Skeletal muscle satellite cell (primary cell): Measurements from ENCODE around the gene COASY.

Experiments
- H3K27me3 ChIP-seq: 2 replicates; pipeline ENCODE4 v1.7.0; 2013; ENCODE audit warnings: low read length; ENCODE audit not compliant: control insufficient read depth, insufficient read depth
- H3K36me3 ChIP-seq: 2 replicates; pipeline ENCODE4 v1.7.0; 2013; ENCODE audit warnings: mild to moderate bottlenecking, control low read depth, low read length; ENCODE audit not compliant: insufficient read depth
- H3K4me1 ChIP-seq: 2 replicates; pipeline ENCODE4 v1.7.0; 2013; ENCODE audit warnings: low read length; ENCODE audit not compliant: control insufficient read depth, insufficient read depth
- H3K4me2 ChIP-seq: 2 replicates; pipeline ENCODE4 v1.7.0; 2013; ENCODE audit warnings: mild to moderate bottlenecking, low read length
- H3K4me3 ChIP-seq: 2 replicates; pipeline ENCODE4 v1.7.0; 2013; ENCODE audit warnings: low read length
- H3K9ac ChIP-seq: 2 replicates; pipeline ENCODE4 v1.7.0; 2013; ENCODE audit warnings: mild to moderate bottlenecking, low read depth, low read length, moderate library complexity
- H3K9me3 ChIP-seq: replicated peaks from 2 replicates; pipeline ENCODE4 v1.7.0; 2013; ENCODE audit warnings: mild to moderate bottlenecking, control low read depth, low read length

COASY gene

GRCh38 chr17:42520540-42520951, 41.4 kb upstream of the COASY start:
- H3K36me3 ChIP-seq: peaks cover 7% of the 10 kb centered on the region
- no peaks in the 10 kb centered on the region for H3K9me3 ChIP-seq
- peaks cover 64% of the 10 kb centered on the region for H3K4me1 ChIP-seq
- H3K9ac ChIP-seq: peak overlapping the region; percentile 82
- H3K4me3 ChIP-seq: peak overlapping the region; percentile 11
- no peaks in the 10 kb centered on the region for H3K27me3 ChIP-seq
- peak overlapping the region; percentile 51 for H3K4me2 ChIP-seq

- H3K4me3 ChIP-seq: no peak overlapping the region
- no peaks in the 10 kb centered on the region for H3K27me3 ChIP-seq
- H3K4me1 ChIP-seq: peaks cover 65% of the 10 kb centered on the region
Measured at GRCh38 chr17:42521036-42521435, 40.9 kb upstream of the COASY start.

GRCh38 chr17:42521666-42522262, 40.2 kb upstream of the COASY start:
- peak overlapping the region; percentile 82 for H3K9ac ChIP-seq
- H3K9me3 ChIP-seq: no peaks in the 10 kb centered on the region
- peaks cover 7% of the 10 kb centered on the region for H3K36me3 ChIP-seq
- H3K4me2 ChIP-seq: peak overlapping the region; percentile 42
- no peaks in the 10 kb centered on the region for H3K27me3 ChIP-seq
- H3K4me1 ChIP-seq: peaks cover 68% of the 10 kb centered on the region
- peak overlapping the region; percentile 17 for H3K4me3 ChIP-seq

More at GRCh38 chr17:42521036-42521435, 40.9 kb upstream of the COASY start:
- Histone ChIP-seq H3K36me3 (peaks cover 7% of the 10 kb centered on the region), H3K9ac (peak overlapping the region; percentile 82), H3K4me2 (peak overlapping the region; percentile 51), H3K9me3 (no peaks in the 10 kb centered on the region)

GRCh38 chr17:42522263-42522790, 39.6 kb upstream of the COASY start:
- no peaks in the 10 kb centered on the region for H3K27me3 ChIP-seq
- peak overlapping the region; percentile 82 for H3K9ac ChIP-seq
- H3K4me2 ChIP-seq: peak overlapping the region; percentile 42
- no peaks in the 10 kb centered on the region for H3K9me3 ChIP-seq
- no peak overlapping the region for H3K4me3 ChIP-seq
- H3K4me1 ChIP-seq: peaks cover 68% of the 10 kb centered on the region
- H3K36me3 ChIP-seq: peaks cover 7% of the 10 kb centered on the region

- Histone ChIP-seq H3K9ac (no peak overlapping the region), H3K4me3 (no peak overlapping the region), H3K4me2 (no peak overlapping the region), H3K27me3 (no peaks in the 10 kb centered on the region), H3K9me3 (no peaks in the 10 kb centered on the region), H3K36me3 (peaks cover 7% of the 10 kb centered on the region), H3K4me1 (peaks cover 63% of the 10 kb centered on the region)
Measured at GRCh38 chr17:42522798-42523278, 39.1 kb upstream of the COASY start.

- H3K4me1 ChIP-seq: peaks cover 40% of the 10 kb centered on the region
- H3K36me3 ChIP-seq: peaks cover 7% of the 10 kb centered on the region
- no peak overlapping the region for H3K9ac ChIP-seq
- no peak overlapping the region for H3K4me3 ChIP-seq
- no peaks in the 10 kb centered on the region for H3K27me3 ChIP-seq
- H3K9me3 ChIP-seq: no peaks in the 10 kb centered on the region
- H3K4me2 ChIP-seq: no peak overlapping the region
Measured at GRCh38 chr17:42525221-42525620, 36.7 kb upstream of the COASY start.

GRCh38 chr17:42526031-42526444, 35.9 kb upstream of the COASY start:
- H3K4me3 ChIP-seq: no peak overlapping the region
- H3K9me3 ChIP-seq: no peaks in the 10 kb centered on the region
- no peak overlapping the region for H3K9ac ChIP-seq
- no peak overlapping the region for H3K4me2 ChIP-seq
- peaks cover 7% of the 10 kb centered on the region for H3K36me3 ChIP-seq
- H3K4me1 ChIP-seq: peaks cover 32% of the 10 kb centered on the region
- H3K27me3 ChIP-seq: no peaks in the 10 kb centered on the region

- no peak overlapping the region for H3K4me3 ChIP-seq
- no peaks in the 10 kb centered on the region for H3K27me3 ChIP-seq
- H3K4me1 ChIP-seq: peaks cover 18% of the 10 kb centered on the region
- H3K9me3 ChIP-seq: no peaks in the 10 kb centered on the region
- H3K4me2 ChIP-seq: no peak overlapping the region
- no peak overlapping the region for H3K9ac ChIP-seq
- H3K36me3 ChIP-seq: no peaks in the 10 kb centered on the region
Measured at GRCh38 chr17:42527932-42528331, 34.0 kb upstream of the COASY start.

- H3K9ac ChIP-seq: no peak overlapping the region
- H3K27me3 ChIP-seq: no peaks in the 10 kb centered on the region
- H3K9me3 ChIP-seq: no peaks in the 10 kb centered on the region
- peaks cover 18% of the 10 kb centered on the region for H3K4me1 ChIP-seq
- no peaks in the 10 kb centered on the region for H3K36me3 ChIP-seq
- no peak overlapping the region for H3K4me3 ChIP-seq
- no peak overlapping the region for H3K4me2 ChIP-seq
Measured at GRCh38 chr17:42529061-42529460, 32.9 kb upstream of the COASY start.

GRCh38 chr17:42530952-42531454, 30.9 kb upstream of the COASY start:
- no peaks in the 10 kb centered on the region for H3K36me3 ChIP-seq
- no peak overlapping the region for H3K4me2 ChIP-seq
- no peaks in the 10 kb centered on the region for H3K27me3 ChIP-seq
- no peak overlapping the region for H3K9ac ChIP-seq
- H3K4me3 ChIP-seq: no peak overlapping the region
- H3K9me3 ChIP-seq: no peaks in the 10 kb centered on the region
- peaks cover 18% of the 10 kb centered on the region for H3K4me1 ChIP-seq

- Histone ChIP-seq H3K9ac (peak overlapping the region; percentile 61), H3K4me2 (peak overlapping the region; percentile 86), H3K4me1 (peaks cover 15% of the 10 kb centered on the region), H3K4me3 (peak overlapping the region; percentile 72), H3K27me3 (no peaks in the 10 kb centered on the region), H3K36me3 (no peaks in the 10 kb centered on the region), H3K9me3 (no peaks in the 10 kb centered on the region)
Measured at GRCh38 chr17:42531455-42532354, 30.2 kb upstream of the COASY start.
